AG10803 (cell line): Measurements from ENCODE around the gene DHRS7C.
A peak's percentile ranks its signal among the peaks of the same experiment; 100 is the strongest.

Source experiments
- DNase-seq: peaks from one replicate; pipeline ENCODE4 v3.0.0; 2010; ENCODE audit warnings: low read depth
- H3K4me3 ChIP-seq: 2 replicates; pipeline ENCODE4 v1.5.1; 2011; ENCODE audit warnings: mild to moderate bottlenecking, low read length, control low read depth
- CTCF ChIP-seq: conservative IDR thresholded peaks from 2 replicates; pipeline ENCODE4 v1.5.1; 2011; ENCODE audit warnings: mild to moderate bottlenecking, low read length, control low read depth, inconsistent platforms

Gene DHRS7C

GRCh38 chr17:9828296-9829295 lies 37.2 kb upstream of the DHRS7C start:
- no peak overlapping the region for H3K4me3 ChIP-seq
- TF ChIP-seq CTCF = no peak
- peak; percentile 15 for DNase-seq

- DNase-seq = no peak
- TF ChIP-seq CTCF = no peak
- no peak within 1 kb of the TSS for H3K4me3 ChIP-seq
Observed at GRCh38 chr17:9825641-9826150, 34.3 kb upstream of the DHRS7C start, which contains the start of gene GLP2R. GLP2R (plus strand) TSS chr17:9825924; CDS start chr17:9826064, 140 bp downstream.

- no peak for TF ChIP-seq CTCF
- no peak overlapping the region for H3K4me3 ChIP-seq
- no peak for DNase-seq
Observed at GRCh38 chr17:9824797-9825338, 33.5 kb upstream of the DHRS7C start.

GRCh38 chr17:9824094-9824493 lies 32.7 kb upstream of the DHRS7C start:
- no peak overlapping the region for H3K4me3 ChIP-seq
- no peak for TF ChIP-seq CTCF
- DNase-seq = no peak

GRCh38 chr17:9821921-9822320 lies 30.5 kb upstream of the DHRS7C start, which contains the start of gene GSG1L2:
GSG1L2 (minus strand) TSS chr17:9822079; CDS start chr17:9822071, 8 bp downstream.
- no peak within 1 kb of the TSS for H3K4me3 ChIP-seq
- no peak for DNase-seq
- TF ChIP-seq CTCF = no peak

- no peak overlapping the region for H3K4me3 ChIP-seq
- no peak for DNase-seq
- TF ChIP-seq CTCF = no peak
Observed at GRCh38 chr17:9820448-9820847, 29.1 kb upstream of the DHRS7C start.
